ENCODE results near the gene CCL27.

The CCL27 gene

GRCh38 chr9:34624475-34625185 lies 37.8 kb downstream of the CCL27 start:
- DNase-seq: no peak

DNA sequence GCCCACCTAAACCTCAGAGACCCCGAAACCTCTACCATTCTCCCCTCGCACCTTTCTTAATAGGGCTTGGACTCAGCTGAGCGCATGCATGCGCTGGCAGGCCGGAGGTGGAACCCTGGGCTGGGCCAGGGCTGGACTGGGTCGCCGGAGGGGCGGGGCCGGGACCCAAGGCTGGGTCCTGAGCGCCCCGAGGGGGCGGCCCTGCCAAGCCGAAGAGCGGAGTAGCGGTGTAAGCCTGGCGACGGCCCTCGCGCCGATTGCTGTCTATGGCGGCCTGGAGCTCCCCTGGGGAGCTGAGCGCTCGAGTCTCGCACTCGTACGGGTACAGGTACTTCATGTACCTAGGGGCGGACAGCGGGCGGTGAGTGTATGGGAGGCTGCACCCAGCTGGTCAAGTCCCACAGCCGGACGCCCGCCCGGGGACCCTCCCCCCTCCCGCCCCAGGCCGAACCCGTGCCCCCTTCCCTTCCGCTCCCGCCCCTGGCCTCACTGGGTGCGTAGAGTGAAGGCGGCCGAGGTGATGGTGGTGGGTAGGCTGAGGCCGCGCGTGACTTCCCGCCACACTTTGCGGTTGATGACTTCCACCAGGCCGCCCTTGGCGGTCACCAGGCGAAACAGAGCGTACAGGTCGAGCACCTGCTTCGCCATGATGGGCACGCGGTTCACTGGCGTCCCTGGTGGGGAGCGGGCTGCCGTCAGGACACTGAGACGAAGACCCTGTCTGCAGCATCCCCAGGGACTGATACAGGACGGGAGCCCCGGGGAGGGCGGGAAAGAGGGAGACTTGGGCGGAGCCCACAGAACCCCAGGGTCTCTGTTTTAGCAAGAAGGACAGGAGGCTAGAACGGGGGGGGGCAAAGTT lies 38.9 kb downstream of the CCL27 start:
- no peak for DNase-seq

GRCh38 chr9:34620061-34620994 lies 42.1 kb downstream of the CCL27 start, which contains the start of gene DCTN3:
DCTN3 (minus strand) TSS chr9:34620495; CDS start chr9:34620464, 31 bp downstream.
- DNase-seq: peak; percentile 97

DNA sequence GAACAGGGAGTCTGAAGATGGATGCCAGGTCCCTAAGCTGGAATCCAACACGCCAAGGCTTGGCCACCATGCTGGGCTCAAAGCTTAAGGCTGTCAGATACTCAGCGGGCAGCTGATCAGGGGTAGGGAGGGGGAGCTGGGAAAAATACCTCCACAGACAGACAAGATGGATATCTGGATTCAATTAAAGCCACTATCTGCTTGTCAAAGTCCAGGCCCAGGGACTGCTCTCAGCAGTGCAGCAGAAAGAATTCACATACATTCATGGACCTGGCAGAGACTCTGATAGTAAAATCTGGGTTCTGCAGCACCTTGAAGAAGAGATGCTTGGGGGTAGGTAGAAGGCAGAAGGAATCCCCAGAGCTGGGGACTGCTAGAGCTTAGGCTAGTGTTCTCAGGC lies 47.3 kb downstream of the CCL27 start:
- no peak for DNase-seq

DNA sequence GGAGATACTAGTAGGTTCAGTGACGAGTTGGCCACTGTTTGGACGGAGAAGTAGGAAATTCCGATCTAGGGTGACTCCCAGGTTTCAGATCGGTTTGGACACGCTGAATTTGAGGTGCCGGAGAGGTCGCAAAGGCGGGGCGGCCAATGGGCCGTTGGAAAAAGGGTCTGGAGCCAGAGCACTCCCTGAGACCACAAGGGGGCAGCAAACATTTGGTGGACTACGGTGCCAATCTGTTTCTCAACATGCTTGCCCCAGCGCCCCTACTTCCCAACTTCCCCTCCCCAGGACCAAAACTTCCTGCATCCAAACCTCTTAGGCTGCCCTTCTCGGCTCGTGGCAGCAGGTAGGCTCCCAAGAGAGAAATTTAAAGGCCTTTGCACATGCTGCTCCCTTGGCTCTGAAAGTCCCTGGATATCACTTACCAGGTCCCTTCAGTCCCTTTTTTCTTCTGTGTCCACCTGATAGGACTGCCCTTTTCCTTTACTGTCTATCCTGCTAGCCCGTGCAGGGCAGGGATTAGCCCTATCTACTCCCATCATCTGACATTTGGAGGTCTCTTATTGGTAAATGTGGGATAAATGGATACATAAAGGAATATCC lies 49.6 kb downstream of the CCL27 start:
- DNase-seq: peak; percentile 87

Data from OCI-M1 (cell line).